Duodenal mucosa (tissue), 2 donors: ENCODE data around the gene EPO.

Experiments used
- H3K27ac ChIP-seq: one replicate; pipeline ENCODE4 v1.7.0; 2013; ENCODE audit warnings: low read depth, low read length
- H3K27me3 ChIP-seq, 2 donors: one replicate each; pipeline ENCODE4 v1.7.0; 2013; ENCODE audit warnings: low read length in 2 of 2, control low read depth in 1 of 2; ENCODE audit not compliant: insufficient read depth in 2 of 2, control insufficient read depth in 1 of 2
- H3K36me3 ChIP-seq, 2 donors: one replicate each; pipeline ENCODE4 v1.7.0; 2013; ENCODE audit warnings: low read length in 2 of 2, control low read depth in 1 of 2; ENCODE audit not compliant: insufficient read depth in 2 of 2, control insufficient read depth in 1 of 2
- H3K4me1 ChIP-seq, 2 donors: one replicate each; pipeline ENCODE4 v1.7.0; 2013; ENCODE audit warnings: low read length in 2 of 2, control low read depth in 1 of 2; ENCODE audit not compliant: insufficient read depth in 2 of 2, control insufficient read depth in 1 of 2
- H3K4me3 ChIP-seq, 2 donors: one replicate each; pipeline ENCODE4 v1.7.0; 2013; ENCODE audit warnings: low read length in 2 of 2, low read depth in 1 of 2
- H3K9ac ChIP-seq, 2 donors: one replicate each; pipeline ENCODE4 v1.7.0; 2013; ENCODE audit warnings: low read length in 2 of 2, low read depth in 1 of 2
- H3K9me3 ChIP-seq, 2 donors: one replicate each; pipeline ENCODE4 v1.7.0; 2013; ENCODE audit warnings: low read length in 2 of 2, control low read depth in 1 of 2; ENCODE audit not compliant: control insufficient read depth in 1 of 2

Gene EPO

DNA sequence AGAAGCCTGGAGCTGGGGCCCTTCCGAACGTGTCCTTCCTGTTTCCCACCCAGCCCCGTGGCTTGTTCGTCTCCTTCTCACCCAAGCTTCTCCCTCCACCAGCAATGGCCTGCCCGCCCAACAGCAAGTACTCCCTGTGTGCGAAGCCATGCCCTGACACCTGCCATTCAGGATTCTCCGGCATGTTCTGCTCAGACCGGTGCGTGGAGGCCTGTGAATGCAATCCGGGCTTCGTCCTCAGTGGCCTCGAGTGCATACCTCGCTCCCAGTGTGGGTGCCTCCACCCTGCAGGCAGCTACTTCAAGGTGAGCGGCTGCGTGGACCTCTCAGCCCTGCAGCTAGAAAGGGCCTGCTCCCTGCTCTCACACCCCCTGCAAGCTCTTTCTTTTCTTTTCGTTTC, 45.0 kb downstream of the EPO start:
- Histone ChIP-seq H3K36me3 (no peaks in the 10 kb centered on the region), H3K9me3 (no peaks in the 10 kb centered on the region), H3K27ac (no peak overlapping the region), H3K4me1 (no peaks in the 10 kb centered on the region), H3K9ac (no peak overlapping the region), H3K27me3 (peaks cover 0 to 3% of the 10 kb centered on the region in 2 donors), H3K4me3 (no peak overlapping the region)

DNA sequence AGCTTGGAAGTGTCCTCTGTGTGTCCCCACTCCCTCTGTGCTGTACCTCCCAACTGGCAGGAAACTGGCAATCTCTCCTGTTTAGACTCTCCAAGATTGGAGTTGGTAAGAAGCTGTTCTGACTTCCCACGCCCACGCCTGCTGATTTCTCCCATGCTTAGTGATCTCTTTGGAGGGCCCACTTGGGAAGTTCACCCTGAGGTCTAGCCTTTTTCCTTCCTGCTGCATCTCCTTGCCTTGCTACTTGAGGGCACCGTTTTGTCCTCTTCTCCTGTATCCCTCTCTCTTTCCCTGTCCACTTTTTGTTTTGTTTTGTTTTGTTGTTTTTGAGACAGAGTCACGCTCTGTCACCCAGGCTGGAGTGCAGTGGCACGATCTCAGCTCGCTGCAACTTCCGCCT, 48.5 kb downstream of the EPO start:
- no peak overlapping the region for H3K4me3 ChIP-seq
- no peak overlapping the region for H3K27ac ChIP-seq
- H3K27me3 ChIP-seq = peaks cover 0 to 3% of the 10 kb centered on the region in 2 donors
- no peaks in the 10 kb centered on the region for H3K4me1 ChIP-seq
- H3K9ac ChIP-seq = no peak overlapping the region
- no peaks in the 10 kb centered on the region for H3K36me3 ChIP-seq
- H3K9me3 ChIP-seq = no peaks in the 10 kb centered on the region
